ENCODE results near the gene CDK10.

Gene CDK10

GRCh38 chr16:89700100-89700648 lies 13.7 kb downstream of the CDK10 start:
- peak overlapping the region; percentile 82 for H3K4me3 ChIP-seq (ENCODE audit: low read length)
- peaks cover 6% of the 10 kb centered on the region; the same call in 1 of the 2 replicates for H4K20me1 ChIP-seq (ENCODE audit: insufficient read depth, low read length)
- 0 out of 2 replicates have a peak overlapping the region, but pooled peaks have one; percentile 4 for H3K27ac ChIP-seq (ENCODE audit: low read length)
- H3K9ac ChIP-seq (ENCODE audit: low read length) = peak overlapping the region; percentile 64
- H2AFZ ChIP-seq (ENCODE audit: low read depth, low read length) = no peak overlapping the region
- no peaks in the 10 kb centered on the region for H3K36me3 ChIP-seq (replicated peaks; ENCODE audit: low read depth, low read length)
- TF ChIP-seq EZH2phosphoT487 (IDR thresholded peaks at IDR 0.05; ENCODE audit: low read depth) (no peak), CTCF (IDR thresholded peaks at IDR 0.05; ENCODE audit: low read depth, low read length) (peak; percentile 59)
- H3K4me2 ChIP-seq (ENCODE audit: low read length) = peak overlapping the region; percentile 86
- no peaks in the 10 kb centered on the region for H3K79me2 ChIP-seq (ENCODE audit: low read length)
- H3K9me3 ChIP-seq (ENCODE audit: insufficient read depth, low read length) = no peaks in the 10 kb centered on the region
- no peaks in the 10 kb centered on the region for H3K27me3 ChIP-seq (ENCODE audit: low read depth, low read length)
- peaks cover 14% of the 10 kb centered on the region for H3K4me1 ChIP-seq (ENCODE audit: low read length)

DNA sequence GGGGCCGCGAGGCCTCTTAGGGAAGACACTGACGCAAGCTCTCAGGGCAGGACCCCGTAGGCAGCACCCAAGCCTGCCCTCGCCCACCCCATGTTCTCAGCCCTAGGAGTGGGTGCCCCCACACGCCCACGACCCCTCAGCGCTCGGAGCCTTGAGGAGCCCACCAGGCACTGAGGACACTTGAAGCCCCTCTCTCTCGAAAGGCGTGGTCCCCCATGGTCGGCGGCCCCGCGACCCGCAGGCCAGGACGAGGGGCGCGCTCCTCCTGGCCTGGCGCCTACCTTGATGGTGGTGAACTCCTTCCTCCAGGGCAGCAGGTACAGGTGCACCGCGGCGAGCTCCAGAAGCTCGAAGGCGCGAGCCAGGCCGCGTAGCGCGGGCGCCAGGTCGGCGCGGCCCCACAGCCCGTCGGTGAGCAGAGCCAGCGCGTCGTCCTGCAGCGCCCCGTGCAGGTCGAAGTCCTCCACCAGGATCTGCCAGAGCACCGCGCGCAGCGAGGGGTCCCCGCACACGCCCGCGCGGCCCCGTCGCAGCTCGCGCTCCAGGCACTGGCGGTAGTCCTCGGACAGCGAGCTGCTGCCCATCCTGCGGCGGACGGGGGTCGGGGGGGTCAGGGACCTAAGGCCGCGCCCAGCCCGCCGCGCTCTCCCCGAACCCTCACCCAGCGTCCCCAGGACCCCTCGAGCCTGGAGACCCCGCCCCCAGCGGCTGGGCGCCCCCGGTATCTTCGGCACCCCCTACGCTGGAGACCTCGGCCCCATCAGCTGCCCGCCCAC lies 14.3 kb downstream of the CDK10 start:
- H3K4me1 ChIP-seq (ENCODE audit: low read length) = peaks cover 14% of the 10 kb centered on the region
- peak overlapping the region; percentile 30 for H3K27ac ChIP-seq (ENCODE audit: low read length)
- H2AFZ ChIP-seq (ENCODE audit: low read depth, low read length) = no peak overlapping the region; the same call in 1 of the 2 replicates
- H3K36me3 ChIP-seq (replicated peaks; ENCODE audit: low read depth, low read length) = no peaks in the 10 kb centered on the region
- no peaks in the 10 kb centered on the region for H3K9me3 ChIP-seq (ENCODE audit: insufficient read depth, low read length)
- H3K4me3 ChIP-seq (ENCODE audit: low read length) = peak overlapping the region; percentile 82
- H3K4me2 ChIP-seq (ENCODE audit: low read length) = peak overlapping the region; percentile 86
- no peaks in the 10 kb centered on the region for H3K79me2 ChIP-seq (ENCODE audit: low read length)
- peaks cover 6% of the 10 kb centered on the region; the same call in 1 of the 2 replicates for H4K20me1 ChIP-seq (ENCODE audit: insufficient read depth, low read length)
- H3K9ac ChIP-seq (ENCODE audit: low read length) = peak overlapping the region; percentile 64
- TF ChIP-seq CTCF (IDR thresholded peaks at IDR 0.05; ENCODE audit: low read depth, low read length) = peak; percentile 21; the same call in 1 of the 2 replicates
- no peak for TF ChIP-seq EZH2phosphoT487 (IDR thresholded peaks at IDR 0.05; ENCODE audit: low read depth)
- H3K27me3 ChIP-seq (ENCODE audit: low read depth, low read length) = no peaks in the 10 kb centered on the region

DNA sequence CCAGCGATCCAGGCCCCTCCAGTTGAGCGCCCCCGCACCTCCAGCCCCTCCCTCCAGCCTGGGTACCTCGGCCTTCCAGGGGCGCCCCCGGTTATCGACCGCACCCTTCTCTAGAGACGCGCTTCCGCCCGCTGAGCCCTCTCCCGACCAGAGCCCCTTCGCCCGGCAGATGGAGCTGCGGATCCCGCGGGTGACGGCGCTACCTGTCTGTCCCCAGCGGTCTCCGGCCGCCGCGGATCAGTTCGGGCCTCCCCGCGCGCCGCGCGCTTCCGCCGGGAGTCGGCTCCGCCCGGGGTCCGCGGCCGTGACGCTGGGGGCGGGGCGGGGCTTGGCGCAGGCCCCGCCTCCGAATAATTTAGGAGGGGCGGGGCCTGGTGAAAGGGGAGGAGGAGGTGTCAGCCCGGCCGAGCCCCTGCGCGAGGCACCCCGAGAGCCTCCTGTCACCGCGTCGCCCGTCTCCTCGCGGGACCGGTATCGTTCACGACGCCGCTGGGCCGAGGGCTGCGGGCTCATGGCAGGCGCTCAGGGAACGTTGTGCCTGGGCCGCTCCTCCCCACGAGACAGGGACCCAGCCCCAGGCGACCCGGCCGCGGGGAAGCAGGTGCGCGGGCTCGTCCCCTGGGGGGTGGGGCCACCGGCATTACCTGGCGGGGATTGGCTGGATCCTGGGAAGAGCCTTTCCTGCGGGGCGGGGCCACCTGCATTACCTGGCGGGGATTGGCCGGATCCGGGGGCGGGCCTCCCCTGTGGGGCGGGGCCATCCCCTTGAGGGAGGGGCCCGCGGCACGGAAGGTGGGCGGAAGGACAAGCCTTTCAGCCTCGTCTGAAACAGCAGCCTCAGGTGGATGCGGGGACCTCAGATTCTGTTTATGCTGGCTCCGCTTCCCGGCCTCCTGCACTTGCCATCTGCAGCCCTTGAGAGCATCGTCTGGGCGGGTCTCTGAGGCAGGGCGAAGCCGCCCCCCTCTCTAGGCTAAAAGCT lies 15.2 kb downstream of the CDK10 start, which contains the start of gene SPATA2L:
Gene SPATA2L (minus strand): TSS at position 281 of the 982 bp plus-strand sequence. CDS start 473 bp downstream, outside the sequence.
- TF ChIP-seq CTCF (IDR thresholded peaks at IDR 0.05; ENCODE audit: low read depth, low read length) (no peak), EZH2phosphoT487 (IDR thresholded peaks at IDR 0.05; ENCODE audit: low read depth) (no peak)
- peaks cover 4% of the 10 kb centered on the region; the same call in 1 of the 2 replicates for H4K20me1 ChIP-seq (ENCODE audit: insufficient read depth, low read length)
- H3K4me1 ChIP-seq (ENCODE audit: low read length) = peaks cover 18% of the 10 kb centered on the region
- no peaks in the 10 kb centered on the region for H3K27me3 ChIP-seq (ENCODE audit: low read depth, low read length)
- H3K36me3 ChIP-seq (replicated peaks; ENCODE audit: low read depth, low read length) = no peaks in the 10 kb centered on the region
- H3K4me3 ChIP-seq (ENCODE audit: low read length) = peak within 1 kb of the TSS; percentile 82
- peak within 1 kb of the TSS; percentile 69; the same call in 1 of the 2 replicates for H2AFZ ChIP-seq (ENCODE audit: low read depth, low read length)
- no peaks in the 10 kb centered on the region for H3K79me2 ChIP-seq (ENCODE audit: low read length)
- H3K9me3 ChIP-seq (ENCODE audit: insufficient read depth, low read length) = no peaks in the 10 kb centered on the region
- peak within 1 kb of the TSS; percentile 86 for H3K4me2 ChIP-seq (ENCODE audit: low read length)
- H3K27ac ChIP-seq (ENCODE audit: low read length) = peak within 1 kb of the TSS; percentile 30
- peak within 1 kb of the TSS; percentile 64 for H3K9ac ChIP-seq (ENCODE audit: low read length)

Measured in OCI-LY3 (cell line).